HG03432 (cell line): ENCODE measurements around the gene ADRA2A.

Source experiments
- ATAC-seq: cut with Tn5 transposase; IDR thresholded peaks from one replicate; pipeline ENCODE4 v1.9.1; 2021; ENCODE audit warnings: mild to moderate bottlenecking, moderate library complexity; ENCODE audit not compliant: unreplicated experiment

ADRA2A gene

DNA sequence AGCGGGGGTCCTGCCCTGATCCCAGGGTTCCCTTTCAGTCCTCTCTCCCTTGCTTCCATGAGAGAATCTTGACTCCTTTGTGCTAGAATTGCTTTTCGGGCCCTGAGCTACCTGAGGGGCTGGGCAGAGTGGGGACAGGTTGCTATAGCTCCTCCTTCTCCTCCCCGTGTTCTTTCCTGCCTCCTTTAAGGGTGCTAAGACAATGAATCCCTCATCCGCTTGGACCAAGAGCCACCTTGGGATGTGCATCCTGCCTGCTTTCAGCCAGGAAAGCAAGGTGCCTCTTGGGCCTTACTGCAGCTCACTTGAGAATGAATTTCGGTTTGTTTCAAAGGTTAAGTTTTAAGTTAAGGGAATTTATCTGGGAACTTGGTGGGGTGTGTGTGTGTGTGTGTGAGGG lies 53.6 kb downstream of the ADRA2A start:
- ATAC-seq = no peak
